Testis (tissue), 2 donors: ENCODE results near the gene RAPGEF5.

ENCODE experiments used
- CTCF ChIP-seq, 3 experiments: fragments of 450-650 bp in 2 of 3; fragments of 200-600 bp in 1 of 3; sonication (generic) in 1 of 3; IDR thresholded peaks; one replicate each; pipeline ENCODE4 v1.5.1; 2016 to 2019; ENCODE audit warnings: antibody characterized with exemption in 3 of 3, mild to moderate bottlenecking in 2 of 3, moderate library complexity in 1 of 3
- POLR2A ChIP-seq: fragments of 450-650 bp; IDR thresholded peaks from one replicate; pipeline ENCODE4 v1.6.1; 2017; ENCODE audit warnings: antibody characterized with exemption, mild to moderate bottlenecking, moderate library complexity

- TF ChIP-seq CTCF (IDR thresholded peaks at IDR 0.05) (no peak), POLR2A (no peak)
These were observed 188.8 kb downstream of the RAPGEF5 start for GRCh38 chr7:22168129-22168634.
